Measurements from ENCODE around the gene JAZF1.
"Not testable (repeated sequence)": the region's sequence is repeated elsewhere in the genome, so short reads cannot be mapped to it uniquely, and the experiment has no call there.

Gene JAZF1

GRCh38 chr7:27942711-27943110, 237.9 kb downstream of the JAZF1 start:
- no peak for DNase-seq (ENCODE audit: low read depth, low spot score)

GRCh38 chr7:27941522-27941921, 239.1 kb downstream of the JAZF1 start:
- DNase-seq (ENCODE audit: low read depth, low spot score), result no peak

- DNase-seq (ENCODE audit: low read depth, low spot score), result no peak
These were observed 240.3 kb downstream of the JAZF1 start for GRCh38 chr7:27940341-27940740.

GRCh38 chr7:27939893-27940292, 240.7 kb downstream of the JAZF1 start:
- DNase-seq (ENCODE audit: low read depth, low spot score), result no peak

- DNase-seq (ENCODE audit: low read depth, low spot score), result no peak
These were observed 243.9 kb downstream of the JAZF1 start for GRCh38 chr7:27936768-27937102.

- no peak for DNase-seq (ENCODE audit: low read depth, low spot score)
These were observed 244.4 kb downstream of the JAZF1 start for GRCh38 chr7:27936047-27936767.

GRCh38 chr7:27933671-27934565, 246.7 kb downstream of the JAZF1 start:
- DNase-seq (ENCODE audit: low read depth, low spot score), result peak; percentile 63

GRCh38 chr7:27930910-27931476, 249.6 kb downstream of the JAZF1 start:
- DNase-seq (ENCODE audit: low read depth, low spot score), result no peak

- no peak for DNase-seq (ENCODE audit: low read depth, low spot score)
These were observed 251.5 kb downstream of the JAZF1 start for GRCh38 chr7:27929127-27929526.

GRCh38 chr7:27928001-27928400, 252.6 kb downstream of the JAZF1 start:
- DNase-seq (ENCODE audit: low read depth, low spot score), result no peak

- DNase-seq (ENCODE audit: low read depth, low spot score), result no peak
These were observed 254.9 kb downstream of the JAZF1 start for GRCh38 chr7:27925573-27926201.

- no peak for DNase-seq (ENCODE audit: low read depth, low spot score)
These were observed 257.0 kb downstream of the JAZF1 start for GRCh38 chr7:27923642-27923980.

GRCh38 chr7:27922907-27923641, 257.5 kb downstream of the JAZF1 start:
- no peak for DNase-seq (ENCODE audit: low read depth, low spot score)

GRCh38 chr7:27922389-27922788, 258.2 kb downstream of the JAZF1 start:
- not testable (repeated sequence) for DNase-seq (ENCODE audit: low read depth, low spot score)

GRCh38 chr7:27921081-27921836, 259.3 kb downstream of the JAZF1 start:
- DNase-seq (ENCODE audit: low read depth, low spot score), result no peak

GRCh38 chr7:27920281-27920946, 260.2 kb downstream of the JAZF1 start:
- DNase-seq (ENCODE audit: low read depth, low spot score), result no peak

GRCh38 chr7:27918503-27918902, 262.1 kb downstream of the JAZF1 start:
- DNase-seq (ENCODE audit: low read depth, low spot score), result no peak

GRCh38 chr7:27917774-27918314, 262.8 kb downstream of the JAZF1 start:
- DNase-seq (ENCODE audit: low read depth, low spot score), result no peak

GRCh38 chr7:27917119-27917518, 263.5 kb downstream of the JAZF1 start:
- no peak for DNase-seq (ENCODE audit: low read depth, low spot score)

GRCh38 chr7:27916372-27916771, 264.2 kb downstream of the JAZF1 start:
- DNase-seq (ENCODE audit: low read depth, low spot score), result no peak

All from iPS DF 19.7 (cell line).